BE2C (cell line): Measurements from ENCODE around the gene SMIM28.
A peak's percentile ranks its signal among the peaks of the same experiment; 100 is the strongest.

Source experiments
- DNase-seq: peaks from one replicate; pipeline ENCODE4 v3.0.0-alpha.2; 2020
- H3K27me3 ChIP-seq: fragments of 250-450 bp; sonication (Bioruptor Pico); 2 replicates; pipeline ENCODE4 v1.5.1; 2020; ENCODE audit warnings: mild to moderate bottlenecking
- H3K36me3 ChIP-seq: fragments of 250-450 bp; sonication (Bioruptor Pico); 2 replicates; pipeline ENCODE4 v1.5.1; 2020; ENCODE audit warnings: mild to moderate bottlenecking
- H3K4me1 ChIP-seq: fragments of 250-450 bp; sonication (Bioruptor Pico); 2 replicates; pipeline ENCODE4 v1.5.1; 2020
- H3K4me3 ChIP-seq: 2 replicates; pipeline ENCODE4 v1.5.1; 2011; ENCODE audit warnings: low read depth, low read length
- H3K9me3 ChIP-seq: fragments of 250-450 bp; sonication (Bioruptor Pico); 2 replicates; pipeline ENCODE4 v1.5.1; 2020
- CTCF ChIP-seq: IDR thresholded peaks from 2 replicates; pipeline ENCODE4 v1.5.1; 2012; ENCODE audit warnings: mild to moderate bottlenecking, low read depth, low read length

Gene SMIM28

GRCh38 chr6:138370631-138371451 is 6.9 kb upstream of the SMIM28 start:
- Histone ChIP-seq H3K4me3 (no peak overlapping the region), H3K4me1 (peaks cover 16% of the 10 kb centered on the region), H3K9me3 (no peaks in the 10 kb centered on the region), H3K36me3 (no peaks in the 10 kb centered on the region), H3K27me3 (no peaks in the 10 kb centered on the region)
- no peak for TF ChIP-seq CTCF
- DNase-seq, result no peak

GRCh38 chr6:138371452-138371711 is 6.3 kb upstream of the SMIM28 start:
- TF ChIP-seq CTCF, result no peak
- DNase-seq, result peak; percentile 11
- no peaks in the 10 kb centered on the region for H3K36me3 ChIP-seq

GRCh38 chr6:138371720-138372119 is 6.0 kb upstream of the SMIM28 start:
- H3K27me3 ChIP-seq, result no peaks in the 10 kb centered on the region
- DNase-seq, result peak; percentile 47
- H3K36me3 ChIP-seq, result no peaks in the 10 kb centered on the region
- H3K4me3 ChIP-seq, result no peak overlapping the region
- TF ChIP-seq CTCF, result no peak
- H3K9me3 ChIP-seq, result no peaks in the 10 kb centered on the region
- peaks cover 16% of the 10 kb centered on the region for H3K4me1 ChIP-seq

More at GRCh38 chr6:138371452-138371711, 6.3 kb upstream of the SMIM28 start:
- Histone ChIP-seq H3K4me3 (no peak overlapping the region), H3K4me1 (peaks cover 16% of the 10 kb centered on the region), H3K27me3 (no peaks in the 10 kb centered on the region), H3K9me3 (no peaks in the 10 kb centered on the region)

- H3K27me3 ChIP-seq, result no peaks in the 10 kb centered on the region
- no peaks in the 10 kb centered on the region for H3K9me3 ChIP-seq
- TF ChIP-seq CTCF, result peak; percentile 15; the same call in 1 of the 2 replicates
- no peak overlapping the region for H3K4me3 ChIP-seq
- no peak for DNase-seq
- H3K4me1 ChIP-seq, result peaks cover 24% of the 10 kb centered on the region
- H3K36me3 ChIP-seq, result no peaks in the 10 kb centered on the region
Observed at GRCh38 chr6:138372711-138373463, 4.8 kb upstream of the SMIM28 start.

GRCh38 chr6:138374230-138374629 is 3.5 kb upstream of the SMIM28 start:
- no peaks in the 10 kb centered on the region for H3K27me3 ChIP-seq
- no peak overlapping the region for H3K4me3 ChIP-seq
- DNase-seq, result no peak
- H3K36me3 ChIP-seq, result no peaks in the 10 kb centered on the region
- no peak for TF ChIP-seq CTCF
- no peaks in the 10 kb centered on the region for H3K9me3 ChIP-seq
- peaks cover 28% of the 10 kb centered on the region for H3K4me1 ChIP-seq

GRCh38 chr6:138374815-138375214 is 2.9 kb upstream of the SMIM28 start:
- no peak for DNase-seq
- Histone ChIP-seq H3K9me3 (no peaks in the 10 kb centered on the region), H3K4me3 (no peak overlapping the region), H3K36me3 (no peaks in the 10 kb centered on the region), H3K4me1 (peaks cover 28% of the 10 kb centered on the region), H3K27me3 (no peaks in the 10 kb centered on the region)
- TF ChIP-seq CTCF, result no peak
